HG03196 (cell line): ENCODE measurements around the gene MTERF1.
A peak's percentile ranks its signal among the peaks of the same experiment; 100 is the strongest.
"Not testable (repeated sequence)": the region's sequence is repeated elsewhere in the genome, so short reads cannot be mapped to it uniquely, and the experiment has no call there.

Experiments
- ATAC-seq: cut with Tn5 transposase; IDR thresholded peaks from one replicate; pipeline ENCODE4 v1.9.1; 2021; ENCODE audit not compliant: unreplicated experiment

The MTERF1 gene

DNA sequence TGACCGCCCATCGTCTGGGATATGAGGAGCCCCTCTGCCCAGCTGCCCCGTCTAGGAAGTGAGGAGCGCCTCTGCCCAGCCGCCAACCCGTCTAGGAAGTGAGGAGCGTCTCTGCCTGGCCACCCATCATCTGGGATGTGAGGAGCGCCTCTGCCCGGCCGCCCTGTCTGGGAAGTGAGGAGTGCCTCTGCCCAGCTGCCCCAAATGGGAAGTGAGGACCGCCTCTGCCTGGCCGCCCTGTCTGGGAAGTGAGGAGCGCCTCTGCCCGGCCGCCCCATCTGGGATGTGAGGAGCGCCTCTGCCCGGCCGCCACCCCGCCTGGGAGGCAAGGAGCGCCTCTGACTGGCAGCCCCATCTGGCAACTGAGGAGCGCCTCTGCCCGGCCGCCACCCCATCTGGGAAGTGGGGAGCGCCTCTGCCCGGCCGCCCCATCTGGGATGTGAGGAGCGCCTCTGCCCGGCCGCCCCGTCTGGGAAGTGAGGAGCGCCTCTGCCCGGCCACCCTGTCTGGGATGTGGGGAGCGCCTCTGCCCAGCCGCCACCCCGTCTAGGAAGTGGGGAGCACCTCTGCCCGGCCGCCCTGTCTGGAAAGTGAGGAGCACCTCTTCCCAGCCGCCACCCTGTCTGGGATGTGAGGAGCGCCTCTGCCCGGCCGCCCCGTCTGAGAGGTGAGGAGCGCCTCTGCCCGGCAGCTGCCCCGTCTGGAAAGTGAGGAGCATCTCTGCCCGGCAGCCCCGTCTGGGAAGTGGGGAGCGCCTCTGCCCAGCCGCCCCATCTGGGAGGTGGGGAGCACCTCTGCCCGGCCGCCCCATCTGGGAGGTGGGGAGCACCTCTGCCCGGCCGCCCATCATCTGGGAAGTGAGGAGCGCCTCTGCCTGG is 7.1 kb upstream of the MTERF1 start:
- not testable (repeated sequence) for ATAC-seq

DNA sequence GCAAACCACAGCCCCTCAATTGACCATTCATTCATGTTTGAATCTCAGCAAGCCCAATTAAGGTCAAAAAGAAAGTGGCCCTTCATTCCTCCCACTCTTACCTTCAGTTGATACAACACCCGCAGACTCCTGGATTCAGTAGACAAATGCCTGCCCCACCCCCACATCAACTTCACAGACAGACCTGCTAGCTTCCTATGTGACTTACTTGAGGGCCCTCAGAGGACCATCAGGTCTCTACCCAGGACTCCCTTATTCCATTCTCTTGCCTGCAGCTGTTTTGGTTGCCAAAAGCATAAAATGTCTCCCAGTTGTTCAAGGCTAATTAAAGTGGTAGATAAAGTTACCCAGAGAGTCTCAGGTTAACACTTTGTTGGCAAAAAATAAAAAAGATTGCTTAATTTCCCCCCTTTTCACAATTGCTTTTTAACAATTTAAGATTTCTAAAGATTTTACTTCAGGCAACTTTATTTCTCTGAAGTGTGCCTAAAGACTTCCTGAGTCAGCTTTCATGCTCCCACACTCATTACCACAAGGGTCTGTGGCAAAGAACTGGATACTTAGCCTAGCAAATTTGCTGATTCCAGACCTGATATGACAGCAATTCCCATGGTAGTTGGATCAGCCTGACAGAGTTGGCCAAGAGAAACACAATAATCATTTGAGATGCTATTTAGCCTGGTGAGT is 3.3 kb upstream of the MTERF1 start:
- no peak for ATAC-seq

DNA sequence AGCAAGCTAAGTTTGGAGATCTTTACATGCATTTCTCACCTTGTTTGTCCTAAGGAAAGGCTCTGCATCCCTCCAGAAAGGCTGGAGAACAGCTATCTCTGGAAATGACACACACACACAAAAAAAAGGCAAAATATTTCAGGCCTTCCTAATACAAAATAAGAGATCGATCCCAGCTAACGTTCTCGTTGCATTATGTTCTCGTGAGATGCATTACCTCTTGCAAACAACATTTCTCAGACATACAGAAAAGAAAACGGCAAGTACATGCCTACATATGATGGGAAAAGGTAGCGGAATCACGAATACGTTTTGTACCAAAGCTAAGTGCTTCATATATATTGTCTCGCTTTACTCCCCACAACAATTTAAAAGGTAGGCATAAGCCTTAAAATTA is 488 bp downstream of the MTERF1 start:
- ATAC-seq: no peak

DNA sequence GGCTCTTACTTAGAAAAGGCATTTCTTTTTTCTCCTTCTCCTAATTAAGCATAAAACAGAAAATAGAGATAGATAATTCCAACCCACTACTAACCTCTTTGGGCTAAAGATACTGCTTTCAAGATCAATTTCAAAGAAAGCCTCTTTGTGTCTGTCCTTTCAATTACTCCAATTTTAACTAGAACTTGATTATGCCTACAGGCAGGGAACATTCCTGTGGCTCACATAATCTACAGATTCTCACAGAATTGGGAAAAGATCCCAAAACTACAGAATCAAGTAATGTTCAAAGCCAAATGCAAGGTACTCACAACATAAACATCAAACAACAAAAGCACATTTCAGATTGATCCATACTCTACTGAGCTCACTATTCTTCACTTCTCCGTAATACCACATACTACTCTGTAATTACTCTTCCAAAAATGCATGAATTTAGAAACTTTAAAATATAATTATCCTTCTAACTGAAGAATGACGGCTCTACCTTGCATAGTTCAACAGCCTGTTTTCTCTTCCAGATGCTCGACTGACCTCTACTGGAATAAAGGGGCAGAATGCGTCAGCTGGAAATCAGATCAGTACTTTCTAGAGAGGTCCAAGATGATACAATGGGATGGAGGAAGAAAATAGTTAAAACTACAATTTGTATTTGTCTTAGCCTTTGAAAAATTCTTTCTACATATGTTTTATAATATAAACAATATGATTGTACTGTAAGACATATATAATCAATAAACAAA is 3.9 kb downstream of the MTERF1 start:
- no peak for ATAC-seq

DNA sequence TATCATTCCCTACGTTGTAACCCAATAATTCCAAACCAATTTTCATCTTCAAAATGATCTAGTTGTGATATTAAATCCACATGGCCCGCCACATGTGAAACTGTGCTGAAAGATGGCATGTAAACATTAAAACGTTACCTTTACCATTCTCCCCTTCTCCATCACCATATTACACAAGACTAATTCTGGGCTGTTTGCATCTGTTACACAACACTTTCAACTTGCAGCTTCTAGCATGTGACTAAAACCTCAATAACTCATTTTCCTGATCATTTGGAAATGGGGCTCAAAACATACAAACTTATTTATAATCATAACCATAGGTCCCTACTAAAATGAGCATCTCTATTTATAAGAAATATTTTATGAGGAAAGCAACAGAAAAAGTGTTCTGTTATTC is 4.7 kb downstream of the MTERF1 start:
- no peak for ATAC-seq

DNA sequence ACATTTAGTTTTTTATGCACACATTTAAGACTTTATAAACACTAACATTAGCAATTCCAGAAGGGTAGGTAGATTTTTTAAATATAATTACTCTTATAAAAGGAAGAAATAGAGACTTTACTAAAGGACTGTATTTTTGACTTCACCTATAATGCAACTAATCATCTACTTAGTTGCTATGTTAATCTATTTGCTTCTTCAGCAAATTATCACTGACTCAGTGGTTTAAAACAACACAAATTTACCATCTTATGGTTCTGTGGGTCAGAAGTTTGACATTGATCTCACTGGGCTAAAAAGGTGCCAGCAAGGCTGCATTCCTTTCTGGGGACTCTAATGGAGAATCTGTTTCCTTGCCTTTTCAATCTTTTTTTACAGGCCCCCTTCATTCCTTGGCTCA is 7.6 kb downstream of the MTERF1 start:
- ATAC-seq: no peak

DNA sequence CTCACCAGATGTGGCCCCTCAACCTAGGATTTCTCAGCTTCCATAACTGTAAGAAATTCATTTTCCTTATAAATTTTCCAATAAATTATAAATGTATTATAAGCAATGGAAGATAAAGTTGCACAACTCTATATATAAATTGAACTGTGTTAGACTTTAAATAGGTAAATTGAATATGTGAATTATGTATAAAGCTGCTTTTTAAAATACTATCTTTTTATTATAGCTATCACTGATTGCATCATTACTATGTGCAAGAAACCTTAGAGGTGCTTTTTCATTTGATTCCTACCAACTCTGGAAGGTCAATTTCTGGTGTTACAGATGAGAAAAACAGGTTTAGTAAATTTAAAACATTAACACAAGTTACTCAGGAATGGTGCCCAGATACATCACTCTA is 8.4 kb downstream of the MTERF1 start:
- no peak for ATAC-seq

DNA sequence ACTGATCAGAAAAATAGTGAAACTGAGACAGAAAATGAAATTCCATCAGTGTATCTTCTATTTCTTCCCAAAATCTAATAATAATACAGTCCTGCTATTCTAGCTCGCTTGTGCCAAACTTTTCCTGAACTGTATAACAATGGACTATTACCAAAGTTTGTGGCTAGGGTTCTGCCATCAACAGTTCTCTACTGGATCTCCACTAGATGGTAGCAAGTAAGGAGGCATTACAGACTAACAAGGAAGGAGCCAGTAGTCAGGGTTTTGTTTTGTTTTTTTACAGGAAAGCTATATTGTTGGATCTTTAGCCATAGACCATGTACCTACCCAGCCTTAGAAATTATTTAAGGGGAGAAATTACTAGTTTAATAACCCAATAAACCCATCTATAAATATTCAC is 10.8 kb downstream of the MTERF1 start:
- ATAC-seq: no peak

DNA sequence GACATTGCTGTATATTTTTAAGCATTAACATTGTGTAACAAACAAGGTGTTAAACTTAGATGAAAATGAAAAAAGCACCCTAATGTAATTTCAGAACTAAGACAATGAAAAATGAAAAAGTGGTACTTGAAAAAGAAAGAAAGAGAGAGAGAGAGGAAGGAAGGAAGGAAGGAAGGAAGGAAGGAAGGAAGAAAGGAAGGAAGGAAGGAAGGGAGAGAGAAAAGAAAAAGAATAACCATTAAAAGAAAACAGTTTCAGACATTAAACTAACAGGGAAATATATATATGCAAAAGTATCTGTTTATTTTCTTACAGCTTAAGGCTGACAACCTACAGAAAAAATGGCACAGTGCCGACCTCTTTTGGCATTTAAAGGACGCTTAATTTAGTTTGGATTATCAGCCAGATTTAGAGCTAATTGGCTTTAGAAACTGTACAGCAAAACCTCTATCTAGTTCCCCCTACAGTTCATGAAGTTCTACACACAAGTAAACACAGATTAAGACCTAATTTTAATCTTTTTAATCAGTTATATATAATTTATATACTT is 13.8 kb downstream of the MTERF1 start:
- no peak for ATAC-seq

DNA sequence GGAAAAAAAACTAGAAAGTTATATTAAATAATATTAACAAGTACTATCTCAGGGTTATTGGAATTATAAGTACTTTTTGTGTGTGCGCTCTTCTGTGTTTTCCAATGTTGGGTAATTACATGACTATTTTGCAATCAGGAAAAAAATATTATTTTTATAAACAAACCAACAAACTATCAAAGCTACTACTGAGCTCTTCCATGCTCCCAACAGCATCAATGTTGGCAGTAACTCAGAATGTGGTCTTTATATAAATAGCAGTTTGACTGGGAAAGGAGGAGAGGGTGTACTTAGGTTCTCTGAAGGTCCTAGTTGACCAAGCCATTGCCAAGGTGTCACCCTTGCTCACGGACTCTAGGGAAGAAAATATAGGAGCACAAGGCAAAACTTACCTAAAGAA is 15.0 kb downstream of the MTERF1 start:
- no peak for ATAC-seq

DNA sequence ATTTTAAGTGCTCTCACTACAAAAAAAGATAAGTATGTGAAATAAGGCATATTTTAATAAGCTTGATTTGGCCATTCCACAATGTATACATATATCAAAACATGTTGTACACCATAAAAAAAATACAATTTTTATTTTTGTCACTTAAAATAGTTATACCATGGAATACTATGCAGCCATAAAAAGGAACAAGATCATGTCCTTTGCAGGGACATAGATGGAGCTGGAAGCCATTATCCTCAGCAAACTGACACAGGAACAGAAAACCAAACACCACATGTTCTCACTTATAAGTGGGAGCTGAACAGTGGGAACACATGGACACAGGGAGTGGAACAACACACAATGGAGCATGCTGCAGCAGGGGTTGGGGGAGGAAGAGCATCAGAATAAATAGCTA is 15.9 kb downstream of the MTERF1 start:
- ATAC-seq: not testable (repeated sequence)

DNA sequence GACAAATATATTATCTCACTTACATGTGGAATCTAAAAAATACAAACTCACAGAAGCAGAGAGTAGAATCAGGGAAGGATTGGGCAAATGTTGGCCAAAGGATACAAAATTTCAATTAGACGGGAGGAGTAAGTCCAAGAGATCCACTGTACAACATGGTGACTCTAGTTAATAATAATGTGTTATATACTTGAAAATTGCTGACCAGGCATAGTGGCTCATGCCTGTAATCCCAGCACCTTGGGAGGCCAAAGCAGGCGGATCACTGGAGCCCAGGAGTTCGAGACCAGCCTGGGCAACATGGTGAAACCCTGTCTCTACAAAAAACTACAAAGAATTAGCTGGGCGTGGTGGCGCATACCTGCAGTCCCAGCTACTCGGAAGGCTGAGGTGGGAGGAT is 16.4 kb downstream of the MTERF1 start:
- ATAC-seq: no peak

DNA sequence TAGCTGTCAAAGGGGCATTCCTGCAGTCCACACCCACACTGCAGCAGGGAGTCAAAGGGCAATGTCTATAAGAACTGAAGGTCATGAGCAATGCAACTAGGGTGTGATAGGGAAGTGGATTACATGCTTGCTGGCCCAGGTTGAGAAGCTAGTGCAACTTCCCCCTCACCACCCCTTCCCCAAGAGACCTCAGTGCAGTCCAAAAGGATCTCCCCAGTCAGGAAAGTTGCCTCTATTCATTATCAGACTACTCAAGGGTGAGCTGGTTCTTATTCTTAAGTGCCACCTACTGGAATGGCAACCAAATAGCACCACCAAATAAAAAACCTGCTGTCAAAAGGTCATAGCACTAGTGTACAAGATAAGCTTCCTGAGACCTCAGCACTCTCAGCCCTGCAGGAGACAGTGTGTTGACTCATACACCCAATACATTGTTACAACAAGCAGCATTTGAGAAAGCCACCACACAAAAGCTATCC is 28.2 kb downstream of the MTERF1 start:
- no peak for ATAC-seq

DNA sequence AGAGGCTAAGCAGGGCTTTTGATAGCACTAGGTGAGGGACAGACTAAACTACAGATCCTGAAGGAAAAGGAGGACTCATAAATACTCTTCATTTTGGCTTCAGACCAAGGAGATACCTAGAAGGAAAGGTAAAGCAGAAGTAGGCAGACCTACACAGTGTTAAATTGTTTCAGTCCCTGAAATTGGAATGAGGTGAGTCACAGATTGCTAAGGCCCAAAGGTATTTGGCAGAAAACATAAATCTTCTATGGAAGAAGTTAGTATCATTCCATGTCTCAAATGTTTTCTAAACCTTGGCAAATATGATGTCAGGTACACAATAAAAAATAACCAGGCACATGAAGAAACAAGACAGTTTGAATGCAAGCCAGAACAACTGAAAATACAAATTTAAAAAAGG is 30.0 kb downstream of the MTERF1 start:
- ATAC-seq: no peak

DNA sequence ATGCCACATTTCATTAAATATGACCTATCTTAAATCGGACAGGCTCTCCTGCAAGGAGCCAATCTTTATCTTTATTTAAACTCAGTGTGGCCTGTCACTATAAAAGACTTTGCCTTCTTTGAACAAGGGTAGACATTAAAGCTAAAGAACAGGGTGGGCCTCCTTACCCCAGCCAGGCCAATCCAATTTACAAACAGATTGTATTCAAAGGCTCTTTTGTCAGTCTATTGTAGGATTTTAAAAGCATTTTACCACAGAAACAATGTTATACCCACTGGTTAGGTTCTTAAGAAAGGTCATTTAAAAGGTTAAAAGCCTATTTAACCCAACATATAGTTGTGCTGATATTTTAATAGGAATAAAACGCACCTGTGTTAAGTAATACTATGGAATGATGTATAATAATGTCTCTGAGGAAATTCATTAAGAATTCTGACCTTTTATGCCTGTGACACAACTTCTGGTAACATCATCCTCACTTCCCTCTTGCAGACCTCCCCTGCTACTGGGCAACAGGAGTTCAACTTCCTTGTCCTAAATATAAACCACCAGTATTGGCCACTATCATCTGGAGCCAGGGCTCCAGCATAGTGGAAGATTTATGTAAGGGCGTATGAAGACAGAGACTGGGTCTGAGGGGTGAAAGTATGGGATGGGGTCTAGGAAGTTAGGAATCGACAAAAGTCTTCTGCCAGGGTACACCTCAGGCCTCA is 32.5 kb downstream of the MTERF1 start:
- no peak for ATAC-seq

DNA sequence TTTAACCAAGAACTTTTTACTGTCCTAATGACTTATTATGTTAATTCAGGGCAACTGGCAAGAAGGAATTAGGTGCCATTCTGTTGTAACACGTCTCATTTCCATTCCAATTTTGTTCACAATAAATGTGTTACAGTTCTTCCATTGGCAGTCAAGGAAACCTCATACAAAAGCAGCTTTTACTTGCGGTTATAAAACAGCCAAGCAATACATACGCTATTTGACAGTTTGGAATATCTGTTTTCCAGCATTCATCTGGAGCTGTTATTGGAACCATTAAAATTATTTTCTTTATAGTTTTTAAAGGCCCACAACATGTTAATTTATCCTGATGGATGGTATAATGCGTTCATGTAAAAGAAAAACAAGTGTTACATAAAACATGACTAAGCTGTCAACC is 33.3 kb downstream of the MTERF1 start:
- ATAC-seq: no peak

DNA sequence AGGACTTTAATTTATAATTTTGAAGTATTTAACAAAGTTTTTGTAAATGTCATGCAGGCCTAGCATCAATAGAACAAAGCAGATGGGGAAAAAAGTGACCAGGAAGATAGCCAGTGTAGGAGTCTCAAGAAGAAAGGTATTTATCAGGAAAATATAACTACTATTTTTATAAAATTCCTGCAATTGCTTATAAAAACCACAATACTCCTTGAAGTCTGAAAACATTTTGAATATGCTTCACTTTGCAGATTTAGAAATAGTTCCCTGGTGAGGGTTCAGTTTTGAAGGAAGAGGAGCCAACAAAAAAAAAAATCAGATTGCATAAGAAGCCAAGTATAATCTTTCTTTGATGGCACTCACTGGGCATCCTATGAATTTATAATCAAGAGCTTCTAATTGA is 34.1 kb downstream of the MTERF1 start:
- no peak for ATAC-seq

DNA sequence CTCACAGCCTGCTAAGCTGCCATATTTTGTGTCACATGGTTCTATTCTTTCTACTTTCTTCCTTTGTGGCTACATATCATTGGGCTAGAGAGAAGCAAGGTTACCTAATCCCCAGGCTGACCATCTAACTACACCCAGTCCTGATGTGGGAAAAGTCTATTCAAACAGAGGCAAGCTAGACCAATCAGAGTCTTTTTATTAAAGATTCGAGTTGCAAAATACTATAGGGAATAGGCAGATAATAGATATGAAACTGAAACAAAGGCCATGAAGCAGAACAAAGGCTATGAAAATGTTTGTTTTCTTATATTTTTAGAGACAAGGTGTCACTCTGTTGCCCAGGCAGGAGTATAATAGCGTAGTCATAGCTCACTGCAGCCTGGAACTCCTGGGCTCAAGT is 36.7 kb downstream of the MTERF1 start:
- ATAC-seq: peak; percentile 76

DNA sequence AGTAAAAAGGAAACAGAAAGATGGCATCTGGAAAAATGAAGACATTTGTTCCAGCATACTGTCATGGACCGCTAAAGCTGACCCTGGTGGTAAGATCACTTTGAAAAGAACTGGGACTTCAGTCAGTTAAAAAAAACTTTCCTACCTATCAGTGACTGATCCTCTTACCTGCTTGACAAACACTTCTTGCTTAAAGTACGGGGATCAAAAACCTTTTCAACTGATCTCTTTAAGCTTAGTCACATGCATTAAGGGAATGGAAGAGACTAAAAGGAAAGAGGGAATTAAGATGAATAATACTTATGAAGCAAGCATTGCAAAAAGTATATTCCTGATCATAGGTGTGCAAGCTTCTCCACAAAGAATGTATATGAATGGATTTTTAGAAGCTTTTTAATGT is 42.1 kb downstream of the MTERF1 start:
- no peak for ATAC-seq

DNA sequence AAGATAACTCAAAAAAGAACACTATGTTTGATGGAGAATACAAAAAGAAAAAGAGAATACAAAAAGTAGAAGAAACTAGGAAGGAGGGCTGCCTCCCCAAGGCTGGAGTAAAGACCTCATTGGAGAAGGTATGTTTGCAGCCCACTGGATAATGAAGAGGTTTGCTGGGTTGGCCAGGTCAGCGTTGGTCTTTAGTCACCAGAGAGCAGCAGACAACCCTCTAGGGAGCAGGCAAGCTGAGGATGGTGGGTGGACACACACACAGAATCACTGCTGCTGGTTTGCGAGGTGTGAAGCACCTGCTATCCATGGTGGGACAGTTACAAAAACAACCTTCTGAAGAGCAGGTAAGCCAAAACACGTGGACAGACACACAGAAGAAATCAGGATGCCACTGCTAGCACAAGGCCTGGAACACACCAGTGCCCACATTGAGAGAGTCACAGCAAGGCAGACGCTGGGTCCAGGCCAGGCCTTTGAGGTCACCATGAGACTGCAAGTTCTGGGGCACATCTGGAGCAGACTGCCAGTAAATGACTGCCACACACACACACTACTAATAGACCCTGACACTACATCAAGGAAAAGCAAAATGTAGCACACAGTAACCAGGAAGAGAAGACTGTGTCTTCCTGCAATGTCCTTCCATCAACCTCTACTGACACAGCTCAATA is 43.0 kb downstream of the MTERF1 start:
- no peak for ATAC-seq
